GM18520 (cell line): Measurements from ENCODE around the gene GAREM2.

Experiments used
- ATAC-seq: cut with Tn5 transposase; IDR thresholded peaks from one replicate; pipeline ENCODE4 v1.9.1; 2021; ENCODE audit not compliant: unreplicated experiment

The GAREM2 gene

GRCh38 chr2:26185954-26186770 is 13.3 kb downstream of the GAREM2 start:
- ATAC-seq = no peak

GRCh38 chr2:26187114-26187513 is 14.2 kb downstream of the GAREM2 start:
- no peak for ATAC-seq

- ATAC-seq = no peak
These were observed 14.7 kb downstream of the GAREM2 start for GRCh38 chr2:26187537-26188104.

GRCh38 chr2:26189123-26189522 is 16.2 kb downstream of the GAREM2 start:
- ATAC-seq = no peak

GRCh38 chr2:26189751-26190150 is 16.9 kb downstream of the GAREM2 start:
- ATAC-seq = no peak

- ATAC-seq = no peak
These were observed 17.5 kb downstream of the GAREM2 start for GRCh38 chr2:26190369-26190768.

- ATAC-seq = no peak
These were observed 18.6 kb downstream of the GAREM2 start for GRCh38 chr2:26191316-26192159.

- no peak for ATAC-seq
These were observed 20.8 kb downstream of the GAREM2 start for GRCh38 chr2:26193578-26194231.

- ATAC-seq = no peak
These were observed 22.4 kb downstream of the GAREM2 start for GRCh38 chr2:26195040-26195984.

- ATAC-seq = no peak
These were observed 24.0 kb downstream of the GAREM2 start for GRCh38 chr2:26196683-26197418.

GRCh38 chr2:26197516-26197915 is 24.6 kb downstream of the GAREM2 start:
- no peak for ATAC-seq

GRCh38 chr2:26202981-26203490 is 30.1 kb downstream of the GAREM2 start:
- no peak for ATAC-seq

GRCh38 chr2:26203906-26204305 is 31.0 kb downstream of the GAREM2 start:
- no peak for ATAC-seq

- ATAC-seq = no peak
These were observed 39.1 kb downstream of the GAREM2 start for GRCh38 chr2:26212011-26212410.

GRCh38 chr2:26214759-26215158 is 41.9 kb downstream of the GAREM2 start:
- ATAC-seq = no peak

GRCh38 chr2:26215833-26216232 is 42.9 kb downstream of the GAREM2 start:
- no peak for ATAC-seq

- no peak for ATAC-seq
These were observed 43.7 kb downstream of the GAREM2 start for GRCh38 chr2:26216587-26216986.

- ATAC-seq = no peak
These were observed 44.8 kb downstream of the GAREM2 start for GRCh38 chr2:26217720-26218119.

GRCh38 chr2:26223018-26223417 is 50.1 kb downstream of the GAREM2 start:
- ATAC-seq = no peak
